PC-9 (cell line): Measurements from ENCODE around the gene RALGPS2. TPM values are rescaled to one million over a fixed set of nuclear protein-coding genes. Genes with fewer than 3 reads are reported as not detected.

Experiments used
- BruUV-seq: library from RNA; stranded (reverse); fragments of 400-500 nt; replicated peaks from 2 replicates; lab custom pipeline; 2021; lab: Mats Ljungman, UMichigan
- CTCF ChIA-PET: fragments of 300-600 bp; sonication (Branson Sonifier 250); formaldehyde crosslinking; loops from one replicate; lab custom pipeline; 2022; ENCODE audit warnings: antibody characterized with exemption; lab: Charles Lee
- POLR2A ChIA-PET: fragments of 300-600 bp; sonication (Branson Sonifier 250); formaldehyde crosslinking; loops from one replicate; lab custom pipeline; 2022; ENCODE audit warnings: antibody characterized with exemption; ENCODE audit not compliant: unreplicated experiment; lab: Charles Lee
- DNase-seq, 2 experiments: peaks; one replicate each; pipeline versions ENCODE4 v3.0.0 to v3.0.0-alpha.2; 2015 to 2022; ENCODE audit warnings: mixed read lengths in 1 of 2
- H2AFZ ChIP-seq: fragments of 200-600 bp; sonication (generic); 2 replicates; pipeline ENCODE4 v1.8.1; 2017; ENCODE audit warnings: antibody characterized with exemption
- H3F3A ChIP-seq: fragments of 200-600 bp; sonication (generic); 2 replicates; pipeline ENCODE4 v1.8.1; 2017; ENCODE audit warnings: antibody characterized with exemption, mild to moderate bottlenecking, low read depth; ENCODE audit not compliant: insufficient read depth
- H3K27ac ChIP-seq: fragments of 200-600 bp; sonication (generic); 2 replicates; pipeline ENCODE4 v1.6.1; 2016; ENCODE audit warnings: mixed run types
- H3K27me3 ChIP-seq: fragments of 200-600 bp; sonication (generic); 2 replicates; pipeline ENCODE4 v1.6.1; 2016; ENCODE audit warnings: low read depth, mixed run types; ENCODE audit not compliant: insufficient read depth
- H3K36me3 ChIP-seq: fragments of 200-600 bp; sonication (generic); 2 replicates; pipeline ENCODE4 v1.6.1; 2016; ENCODE audit warnings: low read depth, mixed run types
- H3K4me1 ChIP-seq: fragments of 200-600 bp; sonication (generic); replicated peaks from 2 replicates; pipeline ENCODE4 v1.6.1; 2016; ENCODE audit warnings: mixed run types; ENCODE audit not compliant: insufficient read depth
- H3K4me2 ChIP-seq: fragments of 200-600 bp; sonication (generic); 2 replicates; pipeline ENCODE4 v1.6.1; 2017; ENCODE audit warnings: mixed run types
- H3K4me3 ChIP-seq: fragments of 200-600 bp; sonication (generic); 2 replicates; pipeline ENCODE4 v1.6.1; 2016; ENCODE audit warnings: mixed run types
- H3K79me2 ChIP-seq: fragments of 200-600 bp; sonication (generic); 2 replicates; pipeline ENCODE4 v1.6.1; 2017; ENCODE audit warnings: low read depth, mixed run types
- H3K9me2 ChIP-seq: fragments of 200-600 bp; sonication (generic); 2 replicates; pipeline ENCODE4 v1.8.1; 2017; ENCODE audit warnings: mild to moderate bottlenecking; ENCODE audit not compliant: insufficient read depth
- H3K9me3 ChIP-seq: fragments of 200-600 bp; sonication (generic); 2 replicates; pipeline ENCODE4 v1.8.1; 2016; ENCODE audit warnings: low read depth; ENCODE audit not compliant: insufficient read depth
- H4K20me1 ChIP-seq: fragments of 200-600 bp; sonication (generic); 2 replicates; pipeline ENCODE4 v1.8.1; 2017; ENCODE audit not compliant: insufficient read depth
- EZH2 ChIP-seq: fragments of 200-600 bp; sonication (generic); IDR thresholded peaks from 2 replicates; pipeline ENCODE4 v1.8.0; 2017; ENCODE audit warnings: antibody characterized with exemption, low read depth
- intact Hi-C: fragments of 100-400 bp; cut with micrococcal nuclease; formaldehyde crosslinking; loops from one replicate; pipeline ENCODE4 v1.10.0; 2022; ENCODE audit not compliant: unreplicated experiment
- total RNA-seq: library from RNA; stranded (reverse); gene quantifications from 2 replicates; pipeline ENCODE4 v1.2.3, GENCODE V29; 2021
- TF ChIP-seq, protein P1 (sequence below): fragments of 200-600 bp; sonication (generic); conservative IDR thresholded peaks from 2 replicates; pipeline ENCODE4 v1.6.1; 2017; ENCODE audit warnings: mixed run types, antibody characterized with exemption, mild to moderate bottlenecking, moderate library complexity

The RALGPS2 gene
- total RNA-seq, 1 experiment from 2014 or later: 62.4 TPM

DNA sequence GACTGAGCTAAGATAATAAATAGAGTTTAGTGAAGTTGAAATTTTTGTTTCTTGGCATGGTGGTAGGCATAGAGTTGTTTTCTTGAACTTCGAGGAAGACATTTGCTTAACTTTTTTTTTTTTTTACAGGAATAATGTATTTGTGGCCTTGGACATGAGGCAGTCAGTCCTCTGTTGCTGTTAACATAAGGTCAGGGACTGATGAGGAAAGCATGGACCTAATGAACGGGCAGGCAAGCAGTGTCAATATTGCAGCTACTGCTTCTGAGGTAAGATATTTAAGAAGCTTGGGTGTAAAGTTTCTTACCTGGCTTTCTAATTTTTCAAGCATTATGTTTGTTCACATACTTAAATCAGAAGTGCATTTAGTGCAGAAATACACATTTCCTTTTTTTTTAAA lies 51.5 kb downstream of the RALGPS2 start:
- ChIA-PET CTCF (interaction anchor here (0.6 kb wide), 1 partner anchor 93 kb away, joined by 21 read pairs; no protein-coding TSS in a partner anchor), POLR2A (no interaction called here)
- no TSS peak for BruUV-seq
- H3K4me3 ChIP-seq: no peak overlapping the region
- H3K4me2 ChIP-seq: no peak overlapping the region
- no peak overlapping the region for H2AFZ ChIP-seq
- intact Hi-C loops: no loop called here
- H3K36me3 ChIP-seq: peaks cover 4% of the 10 kb centered on the region; the same call in 1 of the 2 replicates
- peaks cover 28% of the 10 kb centered on the region for H3K79me2 ChIP-seq
- no peak for DNase-seq
- H3K4me1 ChIP-seq: no peaks in the 10 kb centered on the region
- no peaks in the 10 kb centered on the region for H3K9me3 ChIP-seq
- H3K27me3 ChIP-seq: no peaks in the 10 kb centered on the region
- H4K20me1 ChIP-seq: peaks cover 12% of the 10 kb centered on the region
- H3K9me2 ChIP-seq: no peaks in the 10 kb centered on the region
- TF ChIP-seq, protein P1, sequence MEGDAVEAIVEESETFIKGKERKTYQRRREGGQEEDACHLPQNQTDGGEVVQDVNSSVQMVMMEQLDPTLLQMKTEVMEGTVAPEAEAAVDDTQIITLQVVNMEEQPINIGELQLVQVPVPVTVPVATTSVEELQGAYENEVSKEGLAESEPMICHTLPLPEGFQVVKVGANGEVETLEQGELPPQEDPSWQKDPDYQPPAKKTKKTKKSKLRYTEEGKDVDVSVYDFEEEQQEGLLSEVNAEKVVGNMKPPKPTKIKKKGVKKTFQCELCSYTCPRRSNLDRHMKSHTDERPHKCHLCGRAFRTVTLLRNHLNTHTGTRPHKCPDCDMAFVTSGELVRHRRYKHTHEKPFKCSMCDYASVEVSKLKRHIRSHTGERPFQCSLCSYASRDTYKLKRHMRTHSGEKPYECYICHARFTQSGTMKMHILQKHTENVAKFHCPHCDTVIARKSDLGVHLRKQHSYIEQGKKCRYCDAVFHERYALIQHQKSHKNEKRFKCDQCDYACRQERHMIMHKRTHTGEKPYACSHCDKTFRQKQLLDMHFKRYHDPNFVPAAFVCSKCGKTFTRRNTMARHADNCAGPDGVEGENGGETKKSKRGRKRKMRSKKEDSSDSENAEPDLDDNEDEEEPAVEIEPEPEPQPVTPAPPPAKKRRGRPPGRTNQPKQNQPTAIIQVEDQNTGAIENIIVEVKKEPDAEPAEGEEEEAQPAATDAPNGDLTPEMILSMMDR: no peak
- no peak for TF ChIP-seq EZH2
- no peak overlapping the region for H3K27ac ChIP-seq
- peaks cover 14% of the 10 kb centered on the region; the same call in 1 of the 2 replicates for H3F3A ChIP-seq

DNA sequence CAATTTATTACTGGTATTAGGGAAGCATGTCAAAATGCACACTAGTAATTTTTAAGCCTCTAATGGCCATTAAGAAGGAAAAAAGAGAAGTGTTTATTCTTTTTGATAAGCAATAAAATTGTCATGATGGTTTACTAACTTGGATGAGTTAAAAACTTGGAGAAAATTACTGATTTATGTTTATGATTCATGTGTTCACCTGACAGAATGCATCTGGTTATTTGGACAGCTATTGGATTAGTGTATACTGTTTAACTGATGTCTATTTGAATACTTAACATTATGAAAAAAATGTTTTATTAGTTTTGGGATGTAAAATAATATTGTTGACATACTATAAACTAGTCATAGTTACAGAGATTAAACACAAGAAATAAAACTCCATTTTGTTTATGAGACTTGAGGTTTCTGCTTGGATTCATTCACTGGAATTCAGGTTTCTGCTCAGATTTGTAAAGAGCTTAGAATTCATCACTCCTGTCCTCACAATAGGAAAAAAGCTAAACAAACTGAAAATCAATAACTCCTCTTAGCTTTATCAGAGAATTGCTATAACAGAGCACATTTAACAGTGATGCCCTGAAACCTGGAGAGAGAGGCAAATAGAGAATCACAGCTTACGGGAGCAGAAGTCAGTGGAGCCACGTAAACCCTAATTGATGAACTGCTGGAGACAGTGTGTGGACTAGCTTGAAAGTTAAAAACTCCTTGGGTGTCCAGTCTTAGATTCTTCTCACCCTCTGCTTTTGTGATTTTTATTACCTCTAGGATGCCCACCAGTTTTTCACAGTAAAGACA lies 56.7 kb downstream of the RALGPS2 start:
- no peaks in the 10 kb centered on the region for H3K27me3 ChIP-seq
- ChIA-PET CTCF (no interaction called here), POLR2A (no interaction called here)
- H3K9me2 ChIP-seq: no peaks in the 10 kb centered on the region
- H3K27ac ChIP-seq: no peak overlapping the region
- BruUV-seq: no TSS peak
- no peak overlapping the region for H3K4me3 ChIP-seq
- H3K4me1 ChIP-seq: no peaks in the 10 kb centered on the region; the same call in 1 of the 2 replicates
- no peak overlapping the region for H3K4me2 ChIP-seq
- no peak for TF ChIP-seq EZH2
- TF ChIP-seq, protein P1: no peak
- H3K36me3 ChIP-seq: peaks cover 13% of the 10 kb centered on the region; the same call in 1 of the 2 replicates
- no peak for DNase-seq
- no peak overlapping the region for H2AFZ ChIP-seq
- peaks cover 7% of the 10 kb centered on the region; the same call in 1 of the 2 replicates for H3F3A ChIP-seq
- no peaks in the 10 kb centered on the region; the same call in 1 of the 2 replicates for H3K9me3 ChIP-seq
- intact Hi-C loops: no loop called here
- no peaks in the 10 kb centered on the region for H4K20me1 ChIP-seq
- H3K79me2 ChIP-seq: peaks cover 10% of the 10 kb centered on the region; the same call in 1 of the 2 replicates

DNA sequence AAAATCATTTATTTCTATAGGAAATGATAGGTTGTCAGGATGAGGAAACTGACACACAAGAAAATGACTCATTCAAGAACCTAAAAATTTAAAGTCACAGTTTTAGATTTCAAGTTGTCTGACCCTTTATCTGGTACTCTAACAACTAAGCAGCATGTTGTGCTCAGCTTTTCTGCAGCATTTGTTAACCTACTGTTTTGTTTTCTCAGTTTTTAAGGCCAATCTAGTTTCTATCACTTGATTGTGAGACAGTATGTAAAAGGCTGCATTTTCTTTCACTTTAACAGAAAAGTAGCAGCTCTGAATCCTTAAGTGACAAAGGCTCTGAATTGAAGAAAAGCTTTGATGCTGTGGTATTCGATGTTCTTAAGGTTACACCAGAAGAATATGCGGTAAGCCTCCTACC lies 59.1 kb downstream of the RALGPS2 start:
- Histone ChIP-seq H3F3A (peaks cover 7% of the 10 kb centered on the region; the same call in 1 of the 2 replicates), H4K20me1 (no peaks in the 10 kb centered on the region), H3K9me2 (no peaks in the 10 kb centered on the region), H3K4me1 (no peaks in the 10 kb centered on the region; the same call in 1 of the 2 replicates), H3K27me3 (no peaks in the 10 kb centered on the region), H3K4me3 (no peak overlapping the region), H2AFZ (no peak overlapping the region), H3K9me3 (no peaks in the 10 kb centered on the region; the same call in 1 of the 2 replicates), H3K4me2 (no peak overlapping the region), H3K36me3 (peaks cover 21% of the 10 kb centered on the region; the same call in 1 of the 2 replicates), H3K79me2 (peaks cover 10% of the 10 kb centered on the region; the same call in 1 of the 2 replicates), H3K27ac (no peak overlapping the region)
- DNase-seq: no peak
- intact Hi-C loops: no loop called here
- POLR2A ChIA-PET: no interaction called here
- TF ChIP-seq, protein P1: no peak
- no peak for TF ChIP-seq EZH2
- CTCF ChIA-PET: no interaction called here
- BruUV-seq: no TSS peak
